ENCODE results near the gene MAFB.

DNA sequence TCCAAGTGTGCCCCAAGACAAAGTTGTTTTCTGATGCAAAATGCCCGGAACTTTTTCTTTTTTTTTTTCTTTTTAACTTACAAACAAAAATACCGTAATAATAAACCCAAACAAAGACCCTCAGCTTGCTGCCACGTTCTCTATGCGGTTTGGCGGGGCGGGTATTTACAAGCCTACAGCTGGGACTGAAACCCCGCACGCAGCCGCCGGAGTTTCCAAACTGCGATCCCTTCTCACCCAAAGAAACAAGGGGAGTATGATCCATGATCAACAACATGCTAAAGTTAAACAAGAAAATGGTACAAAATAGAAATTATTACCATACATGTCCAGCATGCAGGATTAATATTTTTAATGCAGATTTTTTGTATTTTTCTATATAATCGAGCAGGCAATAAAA is 2.1 kb downstream of the MAFB start:
- TF ChIP-seq, protein P1, sequence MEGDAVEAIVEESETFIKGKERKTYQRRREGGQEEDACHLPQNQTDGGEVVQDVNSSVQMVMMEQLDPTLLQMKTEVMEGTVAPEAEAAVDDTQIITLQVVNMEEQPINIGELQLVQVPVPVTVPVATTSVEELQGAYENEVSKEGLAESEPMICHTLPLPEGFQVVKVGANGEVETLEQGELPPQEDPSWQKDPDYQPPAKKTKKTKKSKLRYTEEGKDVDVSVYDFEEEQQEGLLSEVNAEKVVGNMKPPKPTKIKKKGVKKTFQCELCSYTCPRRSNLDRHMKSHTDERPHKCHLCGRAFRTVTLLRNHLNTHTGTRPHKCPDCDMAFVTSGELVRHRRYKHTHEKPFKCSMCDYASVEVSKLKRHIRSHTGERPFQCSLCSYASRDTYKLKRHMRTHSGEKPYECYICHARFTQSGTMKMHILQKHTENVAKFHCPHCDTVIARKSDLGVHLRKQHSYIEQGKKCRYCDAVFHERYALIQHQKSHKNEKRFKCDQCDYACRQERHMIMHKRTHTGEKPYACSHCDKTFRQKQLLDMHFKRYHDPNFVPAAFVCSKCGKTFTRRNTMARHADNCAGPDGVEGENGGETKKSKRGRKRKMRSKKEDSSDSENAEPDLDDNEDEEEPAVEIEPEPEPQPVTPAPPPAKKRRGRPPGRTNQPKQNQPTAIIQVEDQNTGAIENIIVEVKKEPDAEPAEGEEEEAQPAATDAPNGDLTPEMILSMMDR (IDR thresholded peaks at IDR 0.05), result no peak
- no peak for TF ChIP-seq POLR2A (IDR thresholded peaks at IDR 0.05)
